ENCODE measurements around the gene ASCC1.

Gene ASCC1

GRCh38 chr10:72062832-72063702 is 153.0 kb downstream of the ASCC1 start:
- no peak for DNase-seq

GRCh38 chr10:72062382-72062781 is 153.7 kb downstream of the ASCC1 start:
- DNase-seq: no peak

- no peak for DNase-seq
Measured at GRCh38 chr10:72061930-72062329, 154.1 kb downstream of the ASCC1 start.

- DNase-seq: no peak
Measured at GRCh38 chr10:72061491-72061890, 154.6 kb downstream of the ASCC1 start.

GRCh38 chr10:72059843-72060822 is 155.9 kb downstream of the ASCC1 start:
- no peak for DNase-seq

- DNase-seq: no peak
Measured at GRCh38 chr10:72058989-72059842, 156.9 kb downstream of the ASCC1 start.

- DNase-seq: no peak
Measured at GRCh38 chr10:72058347-72058898, 157.7 kb downstream of the ASCC1 start.

GRCh38 chr10:72056932-72057751 is 158.9 kb downstream of the ASCC1 start:
- no peak for DNase-seq

- no peak for DNase-seq
Measured at GRCh38 chr10:72056113-72056512, 160.0 kb downstream of the ASCC1 start.

GRCh38 chr10:72053690-72054089 is 162.4 kb downstream of the ASCC1 start:
- DNase-seq: no peak

GRCh38 chr10:72050873-72051272 is 165.2 kb downstream of the ASCC1 start:
- DNase-seq: no peak

GRCh38 chr10:72049969-72050781 is 165.9 kb downstream of the ASCC1 start:
- DNase-seq: no peak

GRCh38 chr10:72049472-72049871 is 166.6 kb downstream of the ASCC1 start:
- no peak for DNase-seq

- peak; percentile 65 for DNase-seq
Measured at GRCh38 chr10:72048450-72049124, 167.5 kb downstream of the ASCC1 start.
